ENCODE results near the gene PLSCR4.

Gene PLSCR4

DNA sequence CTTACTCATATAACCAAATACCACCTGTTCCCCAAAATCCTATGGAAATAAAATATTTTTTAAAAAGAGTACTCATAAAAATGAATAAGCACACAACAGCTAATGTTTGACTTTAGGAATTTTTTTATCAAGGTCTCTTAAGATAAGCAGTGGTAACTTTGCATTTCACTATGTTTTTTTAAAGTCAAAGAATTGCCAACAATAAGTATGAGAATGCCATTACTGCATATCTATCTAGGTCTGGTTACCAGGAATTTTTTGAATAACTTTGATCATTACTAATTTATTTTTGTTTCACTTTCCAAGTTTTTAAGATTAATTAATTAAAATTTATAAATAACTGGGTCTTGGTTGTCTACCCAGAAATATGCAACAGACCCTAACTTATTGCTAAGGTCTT, 41.5 kb downstream of the PLSCR4 start:
- no peak for DNase-seq (ENCODE audit: low read depth)
- no peak overlapping the region for H3K4me3 ChIP-seq (ENCODE audit: low read depth, low read length)
- no peak for TF ChIP-seq POLR2A (IDR thresholded peaks at IDR 0.05; ENCODE audit: extremely low read depth, insufficient read length)
- TF ChIP-seq MYC (IDR thresholded peaks at IDR 0.05; ENCODE audit: low read depth, low read length), result no peak
- no peak for TF ChIP-seq CTCF (IDR thresholded peaks at IDR 0.05; ENCODE audit: low read depth, low read length)
- TF ChIP-seq, protein P1, sequence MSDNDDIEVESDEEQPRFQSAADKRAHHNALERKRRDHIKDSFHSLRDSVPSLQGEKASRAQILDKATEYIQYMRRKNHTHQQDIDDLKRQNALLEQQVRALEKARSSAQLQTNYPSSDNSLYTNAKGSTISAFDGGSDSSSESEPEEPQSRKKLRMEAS (IDR thresholded peaks at IDR 0.05; ENCODE audit: low read depth, low read length), result no peak

- no peak overlapping the region for H3K4me3 ChIP-seq (ENCODE audit: low read depth, low read length)
- no peak for DNase-seq (ENCODE audit: low read depth)
- TF ChIP-seq MYC (IDR thresholded peaks at IDR 0.05; ENCODE audit: low read depth, low read length) (no peak), CTCF (IDR thresholded peaks at IDR 0.05; ENCODE audit: low read depth, low read length) (no peak), POLR2A (IDR thresholded peaks at IDR 0.05; ENCODE audit: extremely low read depth, insufficient read length) (no peak)
- TF ChIP-seq, protein P1 (IDR thresholded peaks at IDR 0.05; ENCODE audit: low read depth, low read length), result no peak
These were observed 47.1 kb downstream of the PLSCR4 start for GRCh38 chr3:146203776-146204175.

DNA sequence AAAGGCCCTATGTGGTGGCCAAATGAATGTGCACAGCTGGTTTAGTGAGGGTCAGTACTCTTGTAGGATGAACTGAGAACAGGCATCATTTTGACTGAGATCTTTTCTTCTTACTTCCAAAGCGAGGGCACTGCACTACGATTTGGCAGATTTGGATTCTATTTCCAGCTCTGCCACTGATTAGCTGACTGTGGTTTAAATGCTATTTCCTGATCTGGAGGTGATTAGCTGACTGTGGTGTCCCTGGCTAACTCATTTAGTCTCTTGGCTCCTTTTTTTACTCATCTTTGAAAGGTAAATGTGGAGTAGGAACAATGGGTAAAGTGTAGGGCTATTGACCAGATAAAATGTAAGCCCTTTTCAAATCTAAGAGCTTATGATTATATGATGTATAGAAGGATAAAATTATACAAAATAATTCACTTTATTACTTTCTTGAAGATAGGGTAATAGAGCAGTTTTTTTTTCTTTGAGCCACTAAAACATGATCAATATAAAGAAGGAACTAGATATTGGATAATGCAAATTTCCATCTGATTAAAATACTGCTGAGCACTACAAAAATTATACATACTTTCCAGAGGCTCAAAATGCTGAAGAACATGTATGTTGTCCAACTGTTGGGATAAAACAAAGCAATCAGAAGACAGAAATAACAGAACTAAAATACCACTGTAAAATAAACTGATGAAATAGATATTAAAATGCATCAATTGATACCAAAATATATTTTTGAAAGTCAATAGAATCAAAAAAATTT, 50.3 kb downstream of the PLSCR4 start:
- TF ChIP-seq, protein P1 (IDR thresholded peaks at IDR 0.05; ENCODE audit: low read depth, low read length), result no peak
- no peak overlapping the region for H3K4me3 ChIP-seq (ENCODE audit: low read depth, low read length)
- no peak for DNase-seq (ENCODE audit: low read depth)

DNA sequence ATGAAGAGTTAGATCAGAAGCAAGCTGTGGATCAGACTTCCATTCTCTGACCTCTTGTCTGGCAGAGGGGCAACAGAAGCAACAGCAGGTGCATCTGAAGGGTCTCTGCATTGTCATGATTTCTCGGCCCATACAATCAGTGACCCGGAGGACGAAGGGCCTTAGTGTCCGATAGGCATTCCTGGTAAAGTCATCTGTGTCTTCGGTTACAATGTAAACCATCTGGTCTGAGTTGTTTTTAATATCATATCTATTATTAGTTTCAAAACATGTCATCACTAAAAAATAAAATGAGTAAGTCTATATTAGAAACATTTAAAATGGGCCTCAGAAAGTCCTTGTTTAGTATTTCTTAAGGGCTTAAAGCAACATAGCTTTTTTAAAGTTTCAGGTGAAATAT, 51.1 kb downstream of the PLSCR4 start:
- DNase-seq (ENCODE audit: low read depth), result no peak
- H3K4me3 ChIP-seq (ENCODE audit: low read depth, low read length), result no peak overlapping the region
- TF ChIP-seq, protein P1 (IDR thresholded peaks at IDR 0.05; ENCODE audit: low read depth, low read length), result no peak
- TF ChIP-seq POLR2A (IDR thresholded peaks at IDR 0.05; ENCODE audit: extremely low read depth, insufficient read length), result no peak
- no peak for TF ChIP-seq MYC (IDR thresholded peaks at IDR 0.05; ENCODE audit: low read depth, low read length)
- no peak for TF ChIP-seq CTCF (IDR thresholded peaks at IDR 0.05; ENCODE audit: low read depth, low read length)

- no peak for DNase-seq (ENCODE audit: low read depth)
- H3K4me3 ChIP-seq (ENCODE audit: low read depth, low read length), result no peak overlapping the region
- TF ChIP-seq, protein P1 (IDR thresholded peaks at IDR 0.05; ENCODE audit: low read depth, low read length), result no peak
- TF ChIP-seq MYC (IDR thresholded peaks at IDR 0.05; ENCODE audit: low read depth, low read length), result no peak
- no peak for TF ChIP-seq POLR2A (IDR thresholded peaks at IDR 0.05; ENCODE audit: extremely low read depth, insufficient read length)
- TF ChIP-seq CTCF (IDR thresholded peaks at IDR 0.05; ENCODE audit: low read depth, low read length), result no peak
These were observed 54.1 kb downstream of the PLSCR4 start for GRCh38 chr3:146196789-146197188.

- H3K4me3 ChIP-seq (ENCODE audit: low read depth, low read length), result no peak overlapping the region
- no peak for DNase-seq (ENCODE audit: low read depth)
- no peak for TF ChIP-seq MYC (IDR thresholded peaks at IDR 0.05; ENCODE audit: low read depth, low read length)
These were observed 55.3 kb downstream of the PLSCR4 start for GRCh38 chr3:146195605-146196004.

DNA sequence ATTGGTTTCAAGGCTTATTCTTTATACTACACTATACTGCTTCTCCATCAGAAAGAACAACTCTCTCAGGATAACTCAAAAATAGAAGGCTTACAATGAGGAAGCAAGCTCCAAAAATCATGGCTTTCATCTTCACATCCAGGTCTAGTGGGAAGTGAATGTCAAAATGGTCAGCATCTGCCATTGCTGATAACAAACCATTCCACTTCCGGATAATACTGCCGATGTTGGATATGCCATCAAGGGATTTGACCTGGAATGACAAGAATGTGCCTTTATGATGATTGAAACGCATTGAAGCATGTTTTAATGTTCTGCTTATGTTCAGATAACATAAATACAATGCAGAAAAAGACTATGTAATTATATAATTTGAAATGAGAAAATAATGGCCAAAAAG, 55.9 kb downstream of the PLSCR4 start:
- no peak overlapping the region for H3K4me3 ChIP-seq (ENCODE audit: low read depth, low read length)
- TF ChIP-seq POLR2A (IDR thresholded peaks at IDR 0.05; ENCODE audit: extremely low read depth, insufficient read length) (no peak), CTCF (IDR thresholded peaks at IDR 0.05; ENCODE audit: low read depth, low read length) (no peak), MYC (IDR thresholded peaks at IDR 0.05; ENCODE audit: low read depth, low read length) (no peak)
- TF ChIP-seq, protein P1 (IDR thresholded peaks at IDR 0.05; ENCODE audit: low read depth, low read length), result no peak
- DNase-seq (ENCODE audit: low read depth), result no peak

Measured in NB4 (cell line).